Gastrocnemius medialis (tissue), 4 donors: Measurements from ENCODE around the gene TTLL12.

ENCODE experiments used
- CTCF ChIP-seq, 5 experiments: fragments of 450-650 bp in 3 of 5; fragments of 200-600 bp in 2 of 5; sonication (generic) in 2 of 5; IDR thresholded peaks in 4 of 5; conservative IDR thresholded peaks in 1 of 5; 1 replicate in 4 of 5; 2 replicates in 1 of 5; pipeline ENCODE4 v1.5.1; 2016 to 2019; ENCODE audit warnings: antibody characterized with exemption in 5 of 5, mild to moderate bottlenecking in 3 of 5, moderate library complexity in 3 of 5
- POLR2A ChIP-seq, 2 donors: fragments of 450-650 bp; IDR thresholded peaks; one replicate each; pipeline ENCODE4 v1.6.1; 2017; ENCODE audit warnings: antibody characterized with exemption in 2 of 2, mild to moderate bottlenecking in 2 of 2, moderate library complexity in 2 of 2

- no peak for TF ChIP-seq CTCF (IDR thresholded peaks at IDR 0.05 in 4 of 5, conservative IDR thresholded peaks at IDR 0.05 in 1 of 5)
- TF ChIP-seq POLR2A (IDR thresholded peaks at IDR 0.05), result no peak
Observed at GRCh38 chr22:43133401-43133800, 53.5 kb downstream of the TTLL12 start.
